ENCODE data around the gene CXCL5.
A peak's percentile ranks its signal among the peaks of the same experiment; 100 is the strongest.

Gene CXCL5

DNA sequence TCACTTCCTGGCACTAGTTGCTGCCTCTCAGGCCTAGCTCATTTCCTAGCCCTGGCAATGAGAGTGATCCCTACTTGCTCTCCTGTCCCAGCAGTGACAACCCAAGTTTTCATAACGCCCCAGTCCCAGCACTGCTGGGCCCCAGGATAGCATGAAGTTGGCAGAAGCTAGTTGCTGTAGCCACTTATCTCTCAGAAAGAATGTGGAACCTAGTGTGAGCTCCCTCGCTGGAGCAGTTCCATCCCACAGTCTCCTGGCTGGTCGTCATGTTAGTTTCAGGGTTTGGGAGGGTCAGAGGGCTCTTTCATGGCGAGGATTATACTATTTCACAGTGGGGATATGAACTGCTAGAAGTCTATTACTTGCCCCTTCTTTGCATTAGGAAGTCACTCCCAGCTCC lies 21.8 kb downstream of the CXCL5 start:
- TF ChIP-seq NFIC (IDR thresholded peaks at IDR 0.05) (no peak), EGR1 (IDR thresholded peaks at IDR 0.05) (no peak), CEBPB (IDR thresholded peaks at IDR 0.05) (no peak), CREB1 (IDR thresholded peaks at IDR 0.05; ENCODE audit: low read depth) (no peak), YY1 (IDR thresholded peaks at IDR 0.05; ENCODE audit: low read depth) (no peak)
- TF ChIP-seq, protein P1, sequence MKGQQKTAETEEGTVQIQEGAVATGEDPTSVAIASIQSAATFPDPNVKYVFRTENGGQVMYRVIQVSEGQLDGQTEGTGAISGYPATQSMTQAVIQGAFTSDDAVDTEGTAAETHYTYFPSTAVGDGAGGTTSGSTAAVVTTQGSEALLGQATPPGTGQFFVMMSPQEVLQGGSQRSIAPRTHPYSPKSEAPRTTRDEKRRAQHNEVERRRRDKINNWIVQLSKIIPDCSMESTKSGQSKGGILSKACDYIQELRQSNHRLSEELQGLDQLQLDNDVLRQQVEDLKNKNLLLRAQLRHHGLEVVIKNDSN (IDR thresholded peaks at IDR 0.05): no peak

DNA sequence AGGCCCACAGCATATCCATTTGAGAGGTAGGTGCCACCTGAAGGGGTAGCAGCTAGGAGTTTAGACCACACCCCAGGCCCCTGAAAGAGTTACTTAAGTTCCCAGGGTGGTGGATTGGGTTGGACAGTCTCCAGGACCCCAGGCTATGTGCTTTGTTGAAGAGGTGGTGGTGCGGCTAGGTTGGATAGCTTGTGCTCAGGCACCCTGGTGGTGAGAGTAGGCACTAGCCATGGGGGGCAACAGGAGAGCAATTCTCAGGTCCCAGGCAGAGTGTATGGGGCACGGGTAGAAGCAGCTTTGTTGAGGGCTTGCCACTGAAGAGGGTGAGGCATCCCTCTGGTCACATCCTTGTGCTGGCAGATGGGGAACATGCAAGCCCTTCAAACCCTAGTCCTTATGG lies 22.3 kb downstream of the CXCL5 start:
- TF ChIP-seq TCF12 (IDR thresholded peaks at IDR 0.05; ENCODE audit: low read depth): no peak
- TF ChIP-seq YY1 (IDR thresholded peaks at IDR 0.05; ENCODE audit: low read depth): no peak
- TF ChIP-seq CEBPB (IDR thresholded peaks at IDR 0.05): no peak
- TF ChIP-seq TEAD4 (IDR thresholded peaks at IDR 0.05): no peak
- TF ChIP-seq, protein P2, sequence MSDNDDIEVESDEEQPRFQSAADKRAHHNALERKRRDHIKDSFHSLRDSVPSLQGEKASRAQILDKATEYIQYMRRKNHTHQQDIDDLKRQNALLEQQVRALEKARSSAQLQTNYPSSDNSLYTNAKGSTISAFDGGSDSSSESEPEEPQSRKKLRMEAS (IDR thresholded peaks at IDR 0.05): no peak
- TF ChIP-seq RAD21 (IDR thresholded peaks at IDR 0.05; ENCODE audit: low read depth): no peak

DNA sequence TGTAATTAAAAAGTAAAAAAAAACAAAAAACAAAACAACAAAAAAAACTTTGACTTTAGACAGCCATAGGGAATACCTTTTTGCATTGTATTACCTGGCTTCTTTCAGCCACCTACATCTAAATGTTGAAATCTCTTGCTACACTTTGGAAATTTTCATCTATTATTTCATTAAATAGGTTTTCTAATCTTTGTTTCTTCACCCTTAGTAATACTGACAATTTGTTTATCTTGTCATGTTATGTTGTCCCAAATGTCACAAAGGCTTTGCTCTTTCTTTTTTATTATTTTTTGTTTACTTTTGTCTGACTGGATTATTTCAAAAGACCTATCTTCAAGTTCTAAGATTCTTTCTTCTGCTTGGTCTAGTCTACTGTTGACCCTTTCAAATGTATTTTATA lies 24.1 kb downstream of the CXCL5 start:
- TF ChIP-seq RAD21 (IDR thresholded peaks at IDR 0.05; ENCODE audit: low read depth): no peak
- TF ChIP-seq EP300 (IDR thresholded peaks at IDR 0.05; ENCODE audit: borderline replicate concordance): no peak

DNA sequence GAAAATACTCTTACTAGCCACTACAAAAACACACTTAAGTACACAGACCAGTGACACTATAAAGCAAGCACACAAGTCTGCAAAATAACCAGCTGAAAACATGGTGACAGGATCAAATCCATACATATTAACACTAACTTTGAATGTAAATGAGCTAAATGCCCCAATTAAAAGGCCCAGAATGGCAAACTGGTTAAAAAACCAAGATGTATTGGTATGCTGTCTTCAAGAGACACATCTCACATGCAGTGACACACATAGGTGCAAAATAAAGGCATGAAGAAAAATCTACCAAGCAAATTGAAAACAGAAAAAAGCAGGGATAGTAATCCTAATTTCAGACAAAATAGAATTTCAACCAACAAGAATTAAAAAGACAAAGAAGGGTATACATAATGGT lies 27.5 kb downstream of the CXCL5 start:
- no peak for TF ChIP-seq RAD21 (IDR thresholded peaks at IDR 0.05; ENCODE audit: low read depth)

DNA sequence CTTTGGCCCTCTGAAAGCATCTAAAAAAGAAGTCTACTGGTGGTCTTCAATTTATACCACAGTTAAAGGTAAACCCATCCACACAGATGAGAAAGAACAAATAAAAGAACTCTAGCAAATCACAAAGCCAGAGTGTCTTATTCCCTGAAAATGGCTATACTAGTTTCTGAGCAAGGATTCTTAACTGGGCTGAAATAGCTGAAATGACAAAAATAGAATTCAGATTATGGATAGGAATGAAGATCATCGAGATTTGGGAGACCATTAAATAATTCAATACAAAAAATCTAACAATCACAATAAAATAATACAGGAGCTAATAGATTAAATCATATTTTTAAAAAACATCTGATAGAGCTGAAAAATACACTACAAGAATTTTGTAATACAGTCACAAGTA lies 28.5 kb downstream of the CXCL5 start:
- TF ChIP-seq, protein P2 (IDR thresholded peaks at IDR 0.05): no peak
- TF ChIP-seq ZBTB7A (IDR thresholded peaks at IDR 0.05; ENCODE audit: low read depth): no peak
- no peak for TF ChIP-seq FOXM1 (IDR thresholded peaks at IDR 0.05; ENCODE audit: borderline replicate concordance, low read depth)

DNA sequence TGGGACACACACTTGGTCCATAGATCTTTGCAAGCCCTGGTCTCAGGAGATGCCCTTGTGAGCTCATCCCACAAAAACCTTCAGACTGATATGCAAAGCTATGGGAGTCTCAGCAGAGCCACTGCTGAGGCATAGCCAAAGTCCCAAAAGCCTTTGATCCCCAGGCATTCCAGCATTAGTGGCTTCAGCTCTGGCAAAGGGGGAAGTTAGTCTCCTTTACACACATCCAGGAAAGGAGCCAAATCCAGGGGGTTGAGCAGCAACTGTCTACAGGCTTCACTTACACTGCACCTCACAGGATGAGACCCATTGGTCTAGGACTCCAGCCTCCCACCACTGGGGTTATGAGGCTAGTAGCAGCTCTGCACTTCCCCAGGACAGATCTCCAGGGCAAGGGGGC lies 30.6 kb downstream of the CXCL5 start:
- TF ChIP-seq TAF1 (IDR thresholded peaks at IDR 0.05; ENCODE audit: low read depth): no peak
- TF ChIP-seq, protein P1 (IDR thresholded peaks at IDR 0.05): no peak
- TF ChIP-seq FOXM1 (IDR thresholded peaks at IDR 0.05; ENCODE audit: borderline replicate concordance, low read depth): no peak
- TF ChIP-seq, protein P2 (IDR thresholded peaks at IDR 0.05): no peak
- no peak for TF ChIP-seq NFIC (IDR thresholded peaks at IDR 0.05)
- no peak for TF ChIP-seq EGR1 (IDR thresholded peaks at IDR 0.05)
- no peak for TF ChIP-seq CEBPB (IDR thresholded peaks at IDR 0.05)
- no peak for TF ChIP-seq TCF12 (IDR thresholded peaks at IDR 0.05; ENCODE audit: low read depth)
- TF ChIP-seq CREB1 (IDR thresholded peaks at IDR 0.05; ENCODE audit: low read depth): no peak

DNA sequence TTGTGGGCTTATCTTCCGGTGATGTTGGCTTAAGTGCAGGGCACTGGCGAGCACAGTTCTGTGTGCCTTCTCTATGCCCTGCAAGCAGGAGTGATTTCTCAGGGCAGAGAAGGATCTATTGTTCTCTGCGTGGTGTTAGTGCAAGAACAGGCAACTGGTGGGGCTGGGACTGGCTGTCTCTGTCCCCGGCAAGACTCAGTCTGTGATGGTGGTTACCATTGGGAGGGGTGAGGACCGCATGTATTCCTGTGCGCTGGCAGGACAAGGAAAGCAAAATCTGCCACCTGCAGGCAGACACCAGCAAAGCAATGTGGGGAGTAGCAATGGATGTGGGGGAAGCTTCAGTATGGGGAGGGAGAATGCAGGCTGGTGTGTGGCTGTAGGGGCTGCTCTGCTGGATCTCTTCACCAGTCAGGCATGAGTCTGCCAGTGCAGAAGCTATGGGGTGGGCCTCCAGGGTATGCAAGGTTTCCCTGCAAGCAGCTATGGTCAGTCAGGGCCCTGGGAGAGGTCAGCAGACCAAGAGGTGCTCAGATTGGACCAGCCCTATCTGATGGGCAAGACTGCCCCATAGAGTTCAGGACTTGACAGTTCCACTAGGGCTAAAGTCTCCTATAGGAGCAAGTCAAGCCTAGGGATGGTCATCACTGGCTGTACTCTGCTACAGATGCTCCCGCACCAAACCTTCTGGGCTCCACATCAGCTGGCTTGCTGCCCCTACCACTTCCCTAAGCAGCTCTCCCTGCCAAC lies 33.4 kb downstream of the CXCL5 start:
- TF ChIP-seq FOXM1 (IDR thresholded peaks at IDR 0.05; ENCODE audit: borderline replicate concordance, low read depth) (no peak), RAD21 (IDR thresholded peaks at IDR 0.05; ENCODE audit: low read depth) (peak; percentile 57)

DNA sequence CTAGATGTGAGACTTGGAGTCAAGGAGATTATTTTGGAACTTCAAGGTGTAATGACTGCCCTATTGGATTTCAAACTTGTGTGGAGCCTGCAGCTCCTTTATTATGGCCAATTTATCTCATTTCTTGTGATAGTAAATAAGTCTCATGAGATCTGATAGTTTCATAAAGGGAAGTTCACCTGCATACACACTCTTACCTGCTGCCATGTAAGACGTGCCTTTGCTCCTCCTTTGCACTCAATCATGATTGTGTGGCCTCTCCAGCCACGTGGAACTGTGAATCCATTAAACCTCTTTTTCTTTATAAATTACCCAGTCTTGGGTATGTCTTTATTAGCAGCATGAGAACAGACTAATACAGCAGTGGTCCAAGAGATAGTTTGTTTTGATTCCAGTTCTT lies 35.8 kb downstream of the CXCL5 start:
- TF ChIP-seq, protein P2 (IDR thresholded peaks at IDR 0.05): no peak
- TF ChIP-seq TCF12 (IDR thresholded peaks at IDR 0.05; ENCODE audit: low read depth): no peak
- TF ChIP-seq ZBTB7A (IDR thresholded peaks at IDR 0.05; ENCODE audit: low read depth): no peak
- no peak for TF ChIP-seq EP300 (IDR thresholded peaks at IDR 0.05; ENCODE audit: borderline replicate concordance)
- no peak for TF ChIP-seq TAF1 (IDR thresholded peaks at IDR 0.05; ENCODE audit: low read depth)
- TF ChIP-seq CREB1 (IDR thresholded peaks at IDR 0.05; ENCODE audit: low read depth): no peak
- TF ChIP-seq, protein P1 (IDR thresholded peaks at IDR 0.05): no peak
- no peak for TF ChIP-seq EGR1 (IDR thresholded peaks at IDR 0.05)
- TF ChIP-seq, protein P3, sequence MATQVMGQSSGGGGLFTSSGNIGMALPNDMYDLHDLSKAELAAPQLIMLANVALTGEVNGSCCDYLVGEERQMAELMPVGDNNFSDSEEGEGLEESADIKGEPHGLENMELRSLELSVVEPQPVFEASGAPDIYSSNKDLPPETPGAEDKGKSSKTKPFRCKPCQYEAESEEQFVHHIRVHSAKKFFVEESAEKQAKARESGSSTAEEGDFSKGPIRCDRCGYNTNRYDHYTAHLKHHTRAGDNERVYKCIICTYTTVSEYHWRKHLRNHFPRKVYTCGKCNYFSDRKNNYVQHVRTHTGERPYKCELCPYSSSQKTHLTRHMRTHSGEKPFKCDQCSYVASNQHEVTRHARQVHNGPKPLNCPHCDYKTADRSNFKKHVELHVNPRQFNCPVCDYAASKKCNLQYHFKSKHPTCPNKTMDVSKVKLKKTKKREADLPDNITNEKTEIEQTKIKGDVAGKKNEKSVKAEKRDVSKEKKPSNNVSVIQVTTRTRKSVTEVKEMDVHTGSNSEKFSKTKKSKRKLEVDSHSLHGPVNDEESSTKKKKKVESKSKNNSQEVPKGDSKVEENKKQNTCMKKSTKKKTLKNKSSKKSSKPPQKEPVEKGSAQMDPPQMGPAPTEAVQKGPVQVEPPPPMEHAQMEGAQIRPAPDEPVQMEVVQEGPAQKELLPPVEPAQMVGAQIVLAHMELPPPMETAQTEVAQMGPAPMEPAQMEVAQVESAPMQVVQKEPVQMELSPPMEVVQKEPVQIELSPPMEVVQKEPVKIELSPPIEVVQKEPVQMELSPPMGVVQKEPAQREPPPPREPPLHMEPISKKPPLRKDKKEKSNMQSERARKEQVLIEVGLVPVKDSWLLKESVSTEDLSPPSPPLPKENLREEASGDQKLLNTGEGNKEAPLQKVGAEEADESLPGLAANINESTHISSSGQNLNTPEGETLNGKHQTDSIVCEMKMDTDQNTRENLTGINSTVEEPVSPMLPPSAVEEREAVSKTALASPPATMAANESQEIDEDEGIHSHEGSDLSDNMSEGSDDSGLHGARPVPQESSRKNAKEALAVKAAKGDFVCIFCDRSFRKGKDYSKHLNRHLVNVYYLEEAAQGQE (IDR thresholded peaks at IDR 0.05; ENCODE audit: low read depth): no peak
- TF ChIP-seq TEAD4 (IDR thresholded peaks at IDR 0.05): no peak
